Activated T-helper 17 cell treated with anti-CD3 and anti-CD28 coated beads, Interleukin-2, amount 50 U/mL, for 72 hours (primary cell): Measurements from ENCODE around the gene NME4. TPM values are rescaled to one million over a fixed set of nuclear protein-coding genes. Genes with fewer than 3 reads are reported as not detected.

ENCODE experiments used
- ATAC-seq: fragments of 150-1000 bp; cut with Tn5 transposase; replicated peaks from 2 replicates; pipeline ENCODE4 v1.10.0; 2021; ENCODE audit warnings: mild to moderate bottlenecking, moderate library complexity
- H3K27ac Mint-ChIP-seq: one replicate; pipeline ENCODE4 v1.8.0; 2022; ENCODE audit warnings: mixed read lengths
- H3K27me3 Mint-ChIP-seq: one replicate; pipeline ENCODE4 v1.8.0; 2022; ENCODE audit warnings: mixed read lengths
- H3K36me3 Mint-ChIP-seq: one replicate; pipeline ENCODE4 v1.8.0; 2022; ENCODE audit warnings: low read depth, mild to moderate bottlenecking, mixed read lengths
- H3K4me1 Mint-ChIP-seq: one replicate; pipeline ENCODE4 v1.8.0; 2022; ENCODE audit warnings: mixed read lengths
- H3K4me3 Mint-ChIP-seq: one replicate; pipeline ENCODE4 v1.8.0; 2022; ENCODE audit warnings: mild to moderate bottlenecking, mixed read lengths
- H3K9me3 Mint-ChIP-seq: one replicate; pipeline ENCODE4 v1.8.0; 2022; ENCODE audit warnings: mixed read lengths
- total RNA-seq, 2 donors: library from RNA; stranded (reverse); gene quantifications; one replicate each; pipeline ENCODE4 v1.2.3, GENCODE V29; 2022

NME4 gene
- total RNA-seq, 2 donors from 2014 or later: 21.8 to 41.9 TPM

GRCh38 chr16:369866-370436, 27.0 kb upstream of the NME4 start:
- H3K9me3 Mint-ChIP-seq: no peaks in the 10 kb centered on the region
- H3K36me3 Mint-ChIP-seq: peaks cover 42% of the 10 kb centered on the region
- H3K27ac Mint-ChIP-seq: peak overlapping the region; percentile 99
- H3K27me3 Mint-ChIP-seq: no peaks in the 10 kb centered on the region
- no peak for ATAC-seq
- peak overlapping the region; percentile 92 for H3K4me3 Mint-ChIP-seq
- H3K4me1 Mint-ChIP-seq: peaks cover 6% of the 10 kb centered on the region

DNA sequence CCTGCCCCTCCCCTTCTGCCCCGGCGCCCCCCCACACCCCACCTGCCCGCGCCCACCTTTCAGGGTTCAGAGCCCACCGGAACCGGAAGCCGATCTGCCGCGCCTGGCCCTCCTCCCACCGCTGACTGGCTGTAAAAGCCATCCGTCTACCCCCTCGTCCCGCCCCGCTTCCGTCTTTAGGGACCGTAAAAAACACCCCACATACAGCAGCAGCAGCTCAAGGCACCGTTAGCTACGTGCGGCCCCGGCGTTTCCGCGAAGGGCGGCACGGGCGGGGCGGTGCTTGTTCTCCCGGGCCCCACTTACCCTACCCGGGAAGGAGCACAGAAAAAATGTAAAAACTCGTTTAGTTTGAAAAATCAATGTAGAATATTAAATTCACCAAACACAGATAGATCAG, 26.6 kb upstream of the NME4 start, which contains the start of gene MRPL28:
Gene MRPL28 (minus strand): TSS at position 96 of the 400 bp plus-strand sequence. CDS start 320 bp downstream, outside the sequence.
- Mint-ChIP-seq H3K4me3 (peak within 1 kb of the TSS; percentile 92), H3K27me3 (no peaks in the 10 kb centered on the region), H3K9me3 (no peaks in the 10 kb centered on the region), H3K4me1 (peaks cover 6% of the 10 kb centered on the region), H3K36me3 (peaks cover 42% of the 10 kb centered on the region), H3K27ac (peak within 1 kb of the TSS; percentile 99)
- peak; percentile 99 for ATAC-seq

- Mint-ChIP-seq H3K4me1 (peaks cover 6% of the 10 kb centered on the region), H3K36me3 (peaks cover 42% of the 10 kb centered on the region), H3K27me3 (no peaks in the 10 kb centered on the region), H3K4me3 (peak overlapping the region; percentile 92), H3K27ac (peak overlapping the region; percentile 99), H3K9me3 (no peaks in the 10 kb centered on the region)
- peak; percentile 20 for ATAC-seq
Observed at GRCh38 chr16:370979-371514, 26.0 kb upstream of the NME4 start.

GRCh38 chr16:371515-372301, 25.3 kb upstream of the NME4 start:
- H3K27ac Mint-ChIP-seq: peak overlapping the region; percentile 43
- ATAC-seq: no peak
- H3K36me3 Mint-ChIP-seq: peaks cover 38% of the 10 kb centered on the region
- H3K4me1 Mint-ChIP-seq: peaks cover 6% of the 10 kb centered on the region
- H3K27me3 Mint-ChIP-seq: no peaks in the 10 kb centered on the region
- H3K9me3 Mint-ChIP-seq: no peaks in the 10 kb centered on the region
- H3K4me3 Mint-ChIP-seq: peak overlapping the region; percentile 20

DNA sequence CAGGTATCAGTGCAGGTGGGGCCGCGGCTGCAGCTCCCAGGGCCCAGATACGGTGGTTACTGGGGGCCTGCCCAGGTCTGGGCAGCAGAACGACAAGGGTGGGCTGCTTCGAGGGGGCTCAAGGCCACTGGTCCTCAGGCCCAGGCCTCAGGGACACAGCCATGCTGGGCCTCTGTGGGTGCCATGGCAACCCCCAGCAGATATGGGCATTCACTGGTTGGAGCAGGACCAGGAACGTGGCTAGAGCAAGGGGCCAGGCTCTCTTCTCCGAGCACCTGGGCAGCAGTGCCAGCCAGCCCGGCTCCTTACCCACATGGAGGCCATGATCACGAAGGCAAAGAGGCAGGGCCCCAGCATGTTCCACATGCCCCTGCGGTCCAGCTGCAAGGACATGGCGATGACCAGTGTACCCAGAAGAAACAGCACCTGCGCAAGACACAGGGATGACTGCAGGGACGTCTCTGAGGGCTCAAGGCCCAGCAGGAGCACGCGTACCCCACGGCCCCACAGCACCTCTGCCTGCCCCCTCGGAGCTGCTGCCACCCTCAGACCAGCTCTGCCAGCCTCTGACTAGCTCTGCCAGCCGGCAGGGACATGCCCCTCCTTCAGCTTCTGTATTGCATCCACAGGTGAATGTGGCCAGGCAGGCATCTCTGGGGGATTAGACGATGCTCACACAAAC, 24.6 kb upstream of the NME4 start:
- Mint-ChIP-seq H3K27me3 (no peaks in the 10 kb centered on the region), H3K36me3 (peaks cover 31% of the 10 kb centered on the region), H3K4me3 (peak overlapping the region; percentile 20), H3K9me3 (no peaks in the 10 kb centered on the region), H3K4me1 (peaks cover 6% of the 10 kb centered on the region), H3K27ac (peak overlapping the region; percentile 43)
- no peak for ATAC-seq

DNA sequence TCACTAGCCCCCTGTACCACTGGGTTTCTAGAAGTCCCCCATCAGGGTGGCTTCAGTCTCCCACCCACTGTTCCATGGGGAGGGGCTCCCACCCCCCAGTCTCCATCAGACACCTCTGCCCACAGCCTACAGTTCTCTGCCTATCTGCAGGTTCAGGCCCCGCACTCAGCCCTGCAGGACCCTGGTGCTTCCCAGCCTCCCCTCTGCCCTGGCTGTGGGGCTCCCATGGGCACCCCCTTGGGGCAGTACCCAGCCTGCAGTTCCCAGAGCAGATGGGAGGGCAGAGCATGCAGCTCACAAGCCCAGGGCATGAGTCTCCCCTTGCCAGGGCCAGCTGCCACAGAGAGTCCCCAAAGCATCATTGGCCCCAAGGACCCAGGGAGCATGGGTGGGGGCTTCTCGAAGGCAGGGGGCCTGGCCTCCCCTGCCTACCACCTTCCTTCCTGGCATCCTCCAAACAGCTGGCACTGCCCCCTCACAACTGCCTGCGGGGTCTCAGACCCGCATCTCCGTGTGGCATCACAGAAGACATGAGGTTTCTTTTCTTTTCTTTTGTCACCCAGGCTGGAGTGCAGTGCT, 23.9 kb upstream of the NME4 start:
- Mint-ChIP-seq H3K27me3 (no peaks in the 10 kb centered on the region), H3K4me1 (peaks cover 6% of the 10 kb centered on the region), H3K9me3 (no peaks in the 10 kb centered on the region), H3K36me3 (peaks cover 28% of the 10 kb centered on the region), H3K27ac (peak overlapping the region; percentile 26), H3K4me3 (no peak overlapping the region)
- ATAC-seq: no peak

- Mint-ChIP-seq H3K9me3 (no peaks in the 10 kb centered on the region), H3K4me1 (peaks cover 6% of the 10 kb centered on the region), H3K27me3 (no peaks in the 10 kb centered on the region), H3K36me3 (peaks cover 24% of the 10 kb centered on the region), H3K27ac (no peak overlapping the region), H3K4me3 (no peak overlapping the region)
- ATAC-seq: no peak
Observed at GRCh38 chr16:373848-374615, 23.0 kb upstream of the NME4 start.

DNA sequence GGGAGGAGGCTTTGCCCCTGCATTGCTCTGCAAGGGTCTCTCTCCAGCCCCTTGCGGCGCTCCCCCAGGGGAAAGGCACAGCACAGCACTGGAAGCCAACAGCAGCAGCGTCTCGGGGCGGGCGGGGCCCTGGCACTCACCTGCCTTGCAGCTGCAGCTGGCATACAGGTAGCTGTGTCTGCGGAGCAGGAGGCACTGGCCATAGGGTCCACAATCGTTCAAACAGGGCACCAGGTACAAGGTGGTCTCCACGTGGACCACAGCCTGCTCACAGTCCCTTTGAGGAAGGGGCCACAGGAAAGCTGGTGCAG, 22.4 kb upstream of the NME4 start:
- Mint-ChIP-seq H3K27me3 (no peaks in the 10 kb centered on the region), H3K9me3 (no peaks in the 10 kb centered on the region), H3K27ac (no peak overlapping the region), H3K4me3 (no peak overlapping the region), H3K4me1 (peaks cover 6% of the 10 kb centered on the region), H3K36me3 (peaks cover 18% of the 10 kb centered on the region)
- no peak for ATAC-seq

GRCh38 chr16:375212-375611, 21.8 kb upstream of the NME4 start:
- H3K27ac Mint-ChIP-seq: no peak overlapping the region
- no peak overlapping the region for H3K4me3 Mint-ChIP-seq
- peaks cover 13% of the 10 kb centered on the region for H3K36me3 Mint-ChIP-seq
- peaks cover 6% of the 10 kb centered on the region for H3K4me1 Mint-ChIP-seq
- H3K9me3 Mint-ChIP-seq: no peaks in the 10 kb centered on the region
- no peaks in the 10 kb centered on the region for H3K27me3 Mint-ChIP-seq
- ATAC-seq: no peak

- Mint-ChIP-seq H3K27ac (no peak overlapping the region), H3K9me3 (no peaks in the 10 kb centered on the region), H3K27me3 (no peaks in the 10 kb centered on the region), H3K36me3 (peaks cover 5% of the 10 kb centered on the region), H3K4me1 (no peaks in the 10 kb centered on the region), H3K4me3 (no peak overlapping the region)
- no peak for ATAC-seq
Observed at GRCh38 chr16:375927-376816, 20.8 kb upstream of the NME4 start.

DNA sequence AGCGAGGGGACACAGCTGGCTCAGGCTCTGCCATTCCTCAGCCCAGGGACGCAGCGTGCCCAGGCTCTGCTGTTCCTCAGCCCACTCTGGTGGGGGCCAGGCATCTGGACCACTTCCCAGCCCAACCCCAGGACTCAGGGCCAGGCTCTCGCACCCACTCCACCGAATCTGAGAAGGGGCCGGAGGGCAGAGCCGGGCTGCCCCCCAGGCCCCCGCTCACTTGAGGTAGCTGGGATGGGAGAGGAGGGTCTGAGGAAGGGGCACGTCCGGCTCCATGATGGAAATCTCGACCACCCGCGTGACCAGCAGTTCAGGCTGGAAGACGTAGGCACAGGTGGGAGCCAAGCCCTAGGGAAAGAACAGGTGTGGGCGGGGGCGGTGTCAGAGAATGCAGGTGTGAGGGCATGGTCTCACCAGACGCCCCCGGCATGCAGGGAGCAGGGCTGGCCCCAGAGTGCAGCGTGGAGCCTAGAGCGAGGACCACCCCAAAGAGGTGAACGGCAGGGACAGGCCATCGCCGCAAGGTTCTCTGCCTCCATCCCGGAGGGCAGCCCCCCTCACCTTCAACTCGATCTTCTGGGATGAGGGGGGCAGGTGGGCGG, 20.1 kb upstream of the NME4 start:
- ATAC-seq: no peak
- H3K9me3 Mint-ChIP-seq: no peaks in the 10 kb centered on the region
- H3K27ac Mint-ChIP-seq: no peak overlapping the region
- H3K4me1 Mint-ChIP-seq: no peaks in the 10 kb centered on the region
- H3K36me3 Mint-ChIP-seq: peaks cover 5% of the 10 kb centered on the region
- no peaks in the 10 kb centered on the region for H3K27me3 Mint-ChIP-seq
- H3K4me3 Mint-ChIP-seq: no peak overlapping the region

GRCh38 chr16:377419-377951, 19.5 kb upstream of the NME4 start:
- Mint-ChIP-seq H3K9me3 (no peaks in the 10 kb centered on the region), H3K36me3 (peaks cover 5% of the 10 kb centered on the region), H3K27ac (no peak overlapping the region), H3K4me3 (no peak overlapping the region), H3K4me1 (no peaks in the 10 kb centered on the region), H3K27me3 (no peaks in the 10 kb centered on the region)
- no peak for ATAC-seq
